ENCODE measurements around the gene MYOM1.

The MYOM1 gene

GRCh38 chr18:3262234-3263131, 42.7 kb upstream of the MYOM1 start:
- H3K27ac ChIP-seq, result peak overlapping the region; percentile 97
- TF ChIP-seq CTCF (conservative IDR thresholded peaks at IDR 0.05), result no peak

- TF ChIP-seq CTCF (conservative IDR thresholded peaks at IDR 0.05), result no peak
- H3K27ac ChIP-seq, result peak within 1 kb of the TSS; percentile 97
Measured at GRCh38 chr18:3261373-3262233, 41.8 kb upstream of the MYOM1 start, which contains the start of gene MYL12B. Gene MYL12B (plus strand): TSS chr18:3262133. CDS start chr18:3272899, 10,766 bp downstream.

- H3K27ac ChIP-seq, result peak overlapping the region; percentile 97
- no peak for TF ChIP-seq CTCF (conservative IDR thresholded peaks at IDR 0.05)
Measured at GRCh38 chr18:3260995-3261372, 41.2 kb upstream of the MYOM1 start.

GRCh38 chr18:3257627-3258120, 37.9 kb upstream of the MYOM1 start:
- H3K27ac ChIP-seq, result no peak overlapping the region
- TF ChIP-seq CTCF (conservative IDR thresholded peaks at IDR 0.05), result no peak

GRCh38 chr18:3256693-3257626, 37.2 kb upstream of the MYOM1 start:
- H3K27ac ChIP-seq, result peak overlapping the region; percentile 46; the same call in 1 of the 2 replicates
- no peak for TF ChIP-seq CTCF (conservative IDR thresholded peaks at IDR 0.05)

GRCh38 chr18:3255611-3256165, 35.9 kb upstream of the MYOM1 start:
- H3K27ac ChIP-seq, result peak overlapping the region; percentile 46; the same call in 1 of the 2 replicates
- no peak for TF ChIP-seq CTCF (conservative IDR thresholded peaks at IDR 0.05)
